NCI-H510A treated with DMSO at 0.1 percent for 48 hours (cell line): ENCODE data around the gene AP2B1.
"Not testable (repeated sequence)": the region's sequence is repeated elsewhere in the genome, so short reads cannot be mapped to it uniquely, and the experiment has no call there.

Experiments used
- DNase-seq: peaks from one replicate; lab custom pipeline; 2025; lab: John Stamatoyannopoulos, UW

AP2B1 gene

GRCh38 chr17:35700150-35700549, 113.0 kb downstream of the AP2B1 start:
- DNase-seq = no peak

GRCh38 chr17:35701491-35701890, 114.4 kb downstream of the AP2B1 start:
- DNase-seq = no peak

- DNase-seq = not testable (repeated sequence)
Measured at GRCh38 chr17:35703308-35703707, 116.2 kb downstream of the AP2B1 start.

GRCh38 chr17:35705230-35705629, 118.1 kb downstream of the AP2B1 start:
- no peak for DNase-seq

- no peak for DNase-seq
Measured at GRCh38 chr17:35705705-35706104, 118.6 kb downstream of the AP2B1 start.

- DNase-seq = peak; percentile 7
Measured at GRCh38 chr17:35708149-35708548, 121.0 kb downstream of the AP2B1 start.

GRCh38 chr17:35708951-35709350, 121.8 kb downstream of the AP2B1 start:
- no peak for DNase-seq

GRCh38 chr17:35709874-35710273, 122.8 kb downstream of the AP2B1 start:
- DNase-seq = no peak

GRCh38 chr17:35710950-35711349, 123.8 kb downstream of the AP2B1 start:
- DNase-seq = no peak

- DNase-seq = no peak
Measured at GRCh38 chr17:35713069-35713728, 126.1 kb downstream of the AP2B1 start.

- no peak for DNase-seq
Measured at GRCh38 chr17:35714988-35715387, 127.9 kb downstream of the AP2B1 start.

GRCh38 chr17:35715416-35715815, 128.3 kb downstream of the AP2B1 start:
- no peak for DNase-seq

- no peak for DNase-seq
Measured at GRCh38 chr17:35716173-35716572, 129.1 kb downstream of the AP2B1 start.

GRCh38 chr17:35716897-35717465, 129.9 kb downstream of the AP2B1 start:
- no peak for DNase-seq

GRCh38 chr17:35717475-35717874, 130.4 kb downstream of the AP2B1 start:
- DNase-seq = no peak

GRCh38 chr17:35723735-35724134, 136.6 kb downstream of the AP2B1 start:
- no peak for DNase-seq

GRCh38 chr17:35725058-35725457, 137.9 kb downstream of the AP2B1 start:
- no peak for DNase-seq

- DNase-seq = no peak
Measured at GRCh38 chr17:35725802-35726126, 138.6 kb downstream of the AP2B1 start.

GRCh38 chr17:35726127-35726952, 139.2 kb downstream of the AP2B1 start:
- DNase-seq = peak; percentile 15

GRCh38 chr17:35726953-35727460, 139.9 kb downstream of the AP2B1 start:
- no peak for DNase-seq

GRCh38 chr17:35727635-35728034, 140.5 kb downstream of the AP2B1 start:
- DNase-seq = no peak

- DNase-seq = no peak
Measured at GRCh38 chr17:35728551-35728950, 141.4 kb downstream of the AP2B1 start.

GRCh38 chr17:35729405-35729833, 142.3 kb downstream of the AP2B1 start:
- no peak for DNase-seq
